ENCODE results near the gene LRRC10B. TPM values are rescaled to one million over a fixed set of nuclear protein-coding genes. Genes with fewer than 3 reads are reported as not detected.

The LRRC10B gene
- polyA plus RNA-seq, 3 donors from 2014 or later: not detected

GRCh38 chr11:61534025-61534932 lies 25.7 kb downstream of the LRRC10B start:
- H3K36me3 Mint-ChIP-seq: no peaks in the 10 kb centered on the region
- peaks cover 3 to 8% (median 4%) of the 10 kb centered on the region in 3 donors for H3K27me3 Mint-ChIP-seq (ENCODE audit: low read depth in 3 of 3)
- H3K9me3 Mint-ChIP-seq: no peaks in the 10 kb centered on the region
- H3K27ac Mint-ChIP-seq: no peak overlapping the region
- DNase-seq: no peak
- no peak overlapping the region for H3K4me3 Mint-ChIP-seq
- no peaks in the 10 kb centered on the region for H3K4me1 Mint-ChIP-seq

- Mint-ChIP-seq H3K27me3 (ENCODE audit: low read depth in 3 of 3) (peaks cover 2 to 8% (median 3%) of the 10 kb centered on the region in 3 donors), H3K9me3 (peaks cover 0 to 1% (median 0%) of the 10 kb centered on the region in 6 donors), H3K36me3 (no peaks in the 10 kb centered on the region), H3K4me1 (no peaks in the 10 kb centered on the region), H3K27ac (no peak overlapping the region), H3K4me3 (peak overlapping the region in 1 of 5 donors; percentile 24)
- no peak for DNase-seq
Measured at GRCh38 chr11:61534933-61535839, 26.6 kb downstream of the LRRC10B start.

GRCh38 chr11:61535998-61536675 lies 27.6 kb downstream of the LRRC10B start:
- Mint-ChIP-seq H3K9me3 (peaks cover 0 to 1% (median 0%) of the 10 kb centered on the region in 6 donors), H3K27me3 (ENCODE audit: low read depth in 3 of 3) (peaks cover 2 to 8% (median 3%) of the 10 kb centered on the region in 3 donors), H3K4me3 (no peak overlapping the region), H3K4me1 (no peaks in the 10 kb centered on the region), H3K27ac (no peak overlapping the region), H3K36me3 (no peaks in the 10 kb centered on the region)
- DNase-seq: no peak

- H3K27ac Mint-ChIP-seq: no peak overlapping the region
- H3K9me3 Mint-ChIP-seq: peaks cover 0 to 1% (median 0%) of the 10 kb centered on the region in 6 donors
- DNase-seq: no peak
- no peaks in the 10 kb centered on the region for H3K4me1 Mint-ChIP-seq
- H3K4me3 Mint-ChIP-seq: no peak overlapping the region
- H3K27me3 Mint-ChIP-seq (ENCODE audit: low read depth in 3 of 3): peaks cover 3 to 12% (median 6%) of the 10 kb centered on the region in 3 donors
- no peaks in the 10 kb centered on the region for H3K36me3 Mint-ChIP-seq
Measured at GRCh38 chr11:61536676-61537270, 28.2 kb downstream of the LRRC10B start.

GRCh38 chr11:61537326-61537725 lies 28.8 kb downstream of the LRRC10B start:
- H3K27ac Mint-ChIP-seq: no peak overlapping the region
- H3K9me3 Mint-ChIP-seq: peaks cover 0 to 1% (median 0%) of the 10 kb centered on the region in 6 donors
- peaks cover 3 to 12% (median 6%) of the 10 kb centered on the region in 3 donors for H3K27me3 Mint-ChIP-seq (ENCODE audit: low read depth in 3 of 3)
- H3K4me1 Mint-ChIP-seq: no peaks in the 10 kb centered on the region
- H3K4me3 Mint-ChIP-seq: no peak overlapping the region
- no peak for DNase-seq
- no peaks in the 10 kb centered on the region for H3K36me3 Mint-ChIP-seq

- Mint-ChIP-seq H3K9me3 (peaks cover 0 to 1% (median 0%) of the 10 kb centered on the region in 6 donors), H3K27ac (no peak overlapping the region), H3K27me3 (ENCODE audit: low read depth in 3 of 3) (peaks cover 3 to 12% (median 6%) of the 10 kb centered on the region in 3 donors), H3K4me1 (no peaks in the 10 kb centered on the region), H3K4me3 (no peak overlapping the region), H3K36me3 (no peaks in the 10 kb centered on the region)
- no peak for DNase-seq
Measured at GRCh38 chr11:61538636-61538961, 30.1 kb downstream of the LRRC10B start.

GRCh38 chr11:61539006-61539405 lies 30.5 kb downstream of the LRRC10B start:
- Mint-ChIP-seq H3K9me3 (peaks cover 0 to 1% (median 0%) of the 10 kb centered on the region in 6 donors), H3K36me3 (no peaks in the 10 kb centered on the region), H3K4me3 (no peak overlapping the region), H3K27me3 (ENCODE audit: low read depth in 3 of 3) (peaks cover 3 to 12% (median 6%) of the 10 kb centered on the region in 3 donors), H3K27ac (no peak overlapping the region), H3K4me1 (no peaks in the 10 kb centered on the region)
- DNase-seq: no peak

- H3K27ac Mint-ChIP-seq: no peak overlapping the region
- peaks cover 3 to 9% (median 8%) of the 10 kb centered on the region in 3 donors for H3K27me3 Mint-ChIP-seq (ENCODE audit: low read depth in 3 of 3)
Measured at GRCh38 chr11:61539831-61540357, 31.3 kb downstream of the LRRC10B start.

GRCh38 chr11:61540528-61540927 lies 32.0 kb downstream of the LRRC10B start:
- peaks cover 5 to 15% (median 13%) of the 10 kb centered on the region in 3 donors for H3K27me3 Mint-ChIP-seq (ENCODE audit: low read depth in 3 of 3)
- H3K36me3 Mint-ChIP-seq: no peaks in the 10 kb centered on the region
- H3K4me1 Mint-ChIP-seq: no peaks in the 10 kb centered on the region
- no peak overlapping the region for H3K4me3 Mint-ChIP-seq
- peaks cover 0 to 1% (median 0%) of the 10 kb centered on the region in 6 donors for H3K9me3 Mint-ChIP-seq
- no peak for DNase-seq
- no peak overlapping the region for H3K27ac Mint-ChIP-seq

More at GRCh38 chr11:61539831-61540357, 31.3 kb downstream of the LRRC10B start:
- no peak overlapping the region for H3K4me3 Mint-ChIP-seq
- H3K4me1 Mint-ChIP-seq: no peaks in the 10 kb centered on the region
- no peaks in the 10 kb centered on the region for H3K36me3 Mint-ChIP-seq
- peaks cover 0 to 1% (median 0%) of the 10 kb centered on the region in 6 donors for H3K9me3 Mint-ChIP-seq
- DNase-seq: no peak

- no peaks in the 10 kb centered on the region for H3K36me3 Mint-ChIP-seq
- H3K27ac Mint-ChIP-seq: no peak overlapping the region
- no peaks in the 10 kb centered on the region for H3K4me1 Mint-ChIP-seq
- no peak for DNase-seq
- peaks cover 2 to 15% (median 14%) of the 10 kb centered on the region in 3 donors for H3K27me3 Mint-ChIP-seq (ENCODE audit: low read depth in 3 of 3)
- peaks cover 0 to 1% (median 0%) of the 10 kb centered on the region in 6 donors for H3K9me3 Mint-ChIP-seq
- no peak overlapping the region for H3K4me3 Mint-ChIP-seq
Measured at GRCh38 chr11:61541598-61541997, 33.0 kb downstream of the LRRC10B start.

- H3K4me1 Mint-ChIP-seq: no peaks in the 10 kb centered on the region
Measured at GRCh38 chr11:61542024-61542461, 33.5 kb downstream of the LRRC10B start.

GRCh38 chr11:61542705-61543104 lies 34.2 kb downstream of the LRRC10B start:
- Mint-ChIP-seq H3K27me3 (ENCODE audit: low read depth in 3 of 3) (peaks cover 2 to 15% (median 13%) of the 10 kb centered on the region in 3 donors), H3K9me3 (peaks cover 0 to 1% (median 0%) of the 10 kb centered on the region in 6 donors), H3K36me3 (no peaks in the 10 kb centered on the region), H3K4me3 (no peak overlapping the region), H3K4me1 (no peaks in the 10 kb centered on the region), H3K27ac (no peak overlapping the region)
- DNase-seq: no peak

More at GRCh38 chr11:61542024-61542461, 33.5 kb downstream of the LRRC10B start:
- H3K9me3 Mint-ChIP-seq: peaks cover 0 to 1% (median 0%) of the 10 kb centered on the region in 6 donors
- no peaks in the 10 kb centered on the region for H3K36me3 Mint-ChIP-seq
- no peak for DNase-seq
- H3K4me3 Mint-ChIP-seq: no peak overlapping the region
- H3K27me3 Mint-ChIP-seq (ENCODE audit: low read depth in 3 of 3): peaks cover 2 to 15% (median 14%) of the 10 kb centered on the region in 3 donors
- H3K27ac Mint-ChIP-seq: no peak overlapping the region
